PC-3 (cell line): ENCODE measurements around the gene FNBP1L. TPM values are rescaled to one million over a fixed set of nuclear protein-coding genes. Genes with fewer than 3 reads are reported as not detected.
"Not testable (repeated sequence)": the region's sequence is repeated elsewhere in the genome, so short reads cannot be mapped to it uniquely, and the experiment has no call there.

Experiments
- ATAC-seq: fragments of 200-7000 bp; cut with Tn5 transposase; 2 replicates; pipeline ENCODE4 v1.9.1; 2020; ENCODE audit warnings: mild to moderate bottlenecking, moderate library complexity
- BruUV-seq: library from RNA; stranded (reverse); fragments of 400-500 nt; replicated peaks from 2 replicates; lab custom pipeline; 2021; lab: Mats Ljungman, UMichigan
- CTCF ChIA-PET: fragments of 300-600 bp; sonication (Branson Sonifier 250); formaldehyde crosslinking; loops from one replicate; lab custom pipeline; 2022; ENCODE audit warnings: antibody characterized with exemption; lab: Charles Lee
- POLR2A ChIA-PET: fragments of 300-600 bp; sonication (Branson Sonifier 250); formaldehyde crosslinking; loops from one replicate; lab custom pipeline; 2022; ENCODE audit warnings: antibody characterized with exemption; ENCODE audit not compliant: unreplicated experiment; lab: Charles Lee
- DNase-seq: peaks from one replicate; pipeline ENCODE4 v3.0.0-alpha.2; 2015
- H2AFZ ChIP-seq: fragments of 300-600 bp; sonication (generic); 2 replicates; pipeline ENCODE4 v1.6.0; 2016; ENCODE audit warnings: antibody characterized with exemption, low read length
- H3F3A ChIP-seq: fragments of 300-600 bp; sonication (generic); one replicate; pipeline ENCODE4 v1.6.0; 2017; ENCODE audit warnings: antibody characterized with exemption, low read length, control low read depth, mild to moderate bottlenecking; ENCODE audit not compliant: unreplicated experiment
- H3K27ac ChIP-seq: fragments of 300-600 bp; sonication (generic); 2 replicates; pipeline ENCODE4 v1.5.1; 2016; ENCODE audit warnings: mild to moderate bottlenecking, low read length
- H3K27me3 ChIP-seq: fragments of 300-600 bp; sonication (generic); 2 replicates; pipeline ENCODE4 v1.6.1; 2016; ENCODE audit warnings: low read length, mixed read lengths
- H3K36me3 ChIP-seq: fragments of 300-600 bp; sonication (generic); 2 replicates; pipeline ENCODE4 v1.6.1; 2016; ENCODE audit warnings: low read depth, mixed run types, low read length, mixed read lengths
- H3K4me1 ChIP-seq: fragments of 300-600 bp; sonication (generic); 2 replicates; pipeline ENCODE4 v1.5.1; 2016; ENCODE audit warnings: low read length; ENCODE audit not compliant: insufficient read depth
- H3K4me2 ChIP-seq: fragments of 300-600 bp; sonication (generic); 2 replicates; pipeline ENCODE4 v1.6.0; 2016; ENCODE audit warnings: low read length
- H3K4me3 ChIP-seq: fragments of 300-600 bp; sonication (generic); 2 replicates; pipeline ENCODE4 v1.5.1; 2016; ENCODE audit warnings: mild to moderate bottlenecking, low read length, mixed read lengths
- H3K79me2 ChIP-seq: fragments of 300-600 bp; sonication (generic); 2 replicates; pipeline ENCODE4 v1.6.1; 2017; ENCODE audit warnings: low read length, mixed read lengths
- H3K9ac ChIP-seq: fragments of 300-600 bp; sonication (generic); 2 replicates; pipeline ENCODE4 v1.6.0; 2016; ENCODE audit warnings: mild to moderate bottlenecking, low read length
- H3K9me2 ChIP-seq: fragments of 300-600 bp; sonication (generic); replicated peaks from 2 replicates; pipeline ENCODE4 v1.6.1; 2016; ENCODE audit warnings: mixed run types, low read length, mixed read lengths
- H3K9me3 ChIP-seq: fragments of 300-600 bp; sonication (generic); 2 replicates; pipeline ENCODE4 v1.6.1; 2016; ENCODE audit warnings: low read length, mixed read lengths
- H4K20me1 ChIP-seq: fragments of 300-600 bp; sonication (generic); 2 replicates; pipeline ENCODE4 v1.6.1; 2016; ENCODE audit warnings: low read length, mixed read lengths
- EZH2 ChIP-seq: fragments of 300-600 bp; sonication (generic); IDR thresholded peaks from one replicate; pipeline ENCODE4 v1.6.1; 2017; ENCODE audit warnings: antibody characterized with exemption, mild to moderate bottlenecking, low read length; ENCODE audit not compliant: unreplicated experiment
- EZH2phosphoT487 ChIP-seq: fragments of 300-600 bp; sonication (generic); IDR thresholded peaks from 2 replicates; pipeline ENCODE4 v1.6.1; 2018; ENCODE audit warnings: mild to moderate bottlenecking, antibody characterized with exemption, low read length, borderline replicate concordance
- intact Hi-C: fragments of 100-400 bp; cut with micrococcal nuclease; formaldehyde crosslinking; loops from 2 replicates; pipeline ENCODE4 v1.9.0; 2023
- total RNA-seq: library from RNA; depleted of rRNA; stranded (reverse); fragments of >200 nt; gene quantifications from 2 replicates; pipeline ENCODE4 v1.2.3, GENCODE V29; 2014
- TF ChIP-seq, protein P1 (sequence below): fragments of 300-600 bp; sonication (generic); conservative IDR thresholded peaks from 2 replicates; pipeline ENCODE4 v1.5.1; 2017; ENCODE audit warnings: antibody characterized with exemption, low read depth, mild to moderate bottlenecking, low read length

FNBP1L gene
- total RNA-seq, 1 experiment from 2014 or later, result 28.3 TPM

DNA sequence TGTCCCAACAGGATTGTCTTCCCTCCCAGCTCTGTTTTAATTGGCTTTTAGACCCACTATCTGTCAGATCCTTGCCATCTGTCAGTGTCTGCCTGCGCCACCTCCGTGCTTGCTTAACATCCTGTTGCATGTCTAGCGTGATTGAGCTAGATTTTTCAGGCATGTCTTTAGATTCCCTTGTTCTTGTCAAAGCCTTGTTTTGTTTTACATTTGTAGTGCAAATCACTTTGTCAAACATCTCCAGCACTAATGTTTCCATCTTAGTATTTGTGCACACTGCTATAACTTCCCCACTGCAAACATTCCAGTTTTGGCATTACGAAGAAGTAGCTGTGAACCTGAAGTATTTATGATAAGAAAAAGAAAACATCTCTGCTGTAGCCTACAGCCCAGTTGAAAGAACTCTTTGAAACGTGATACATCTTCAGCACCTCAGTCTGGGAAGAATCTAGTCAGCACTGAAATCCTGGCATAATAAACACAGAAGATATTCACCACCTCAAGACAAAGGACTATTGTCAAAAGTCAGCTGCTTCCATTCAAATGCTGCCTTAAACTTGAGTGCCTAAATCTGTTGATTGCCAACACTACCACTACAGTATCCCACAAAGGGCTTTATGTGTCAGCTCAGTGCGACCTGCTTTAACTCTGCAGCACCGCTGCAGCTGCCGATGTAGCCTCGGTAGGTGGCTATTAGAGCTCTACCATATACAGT is 105.0 kb downstream of the FNBP1L start:
- CTCF ChIA-PET, result no interaction called here
- TF ChIP-seq, protein P1, sequence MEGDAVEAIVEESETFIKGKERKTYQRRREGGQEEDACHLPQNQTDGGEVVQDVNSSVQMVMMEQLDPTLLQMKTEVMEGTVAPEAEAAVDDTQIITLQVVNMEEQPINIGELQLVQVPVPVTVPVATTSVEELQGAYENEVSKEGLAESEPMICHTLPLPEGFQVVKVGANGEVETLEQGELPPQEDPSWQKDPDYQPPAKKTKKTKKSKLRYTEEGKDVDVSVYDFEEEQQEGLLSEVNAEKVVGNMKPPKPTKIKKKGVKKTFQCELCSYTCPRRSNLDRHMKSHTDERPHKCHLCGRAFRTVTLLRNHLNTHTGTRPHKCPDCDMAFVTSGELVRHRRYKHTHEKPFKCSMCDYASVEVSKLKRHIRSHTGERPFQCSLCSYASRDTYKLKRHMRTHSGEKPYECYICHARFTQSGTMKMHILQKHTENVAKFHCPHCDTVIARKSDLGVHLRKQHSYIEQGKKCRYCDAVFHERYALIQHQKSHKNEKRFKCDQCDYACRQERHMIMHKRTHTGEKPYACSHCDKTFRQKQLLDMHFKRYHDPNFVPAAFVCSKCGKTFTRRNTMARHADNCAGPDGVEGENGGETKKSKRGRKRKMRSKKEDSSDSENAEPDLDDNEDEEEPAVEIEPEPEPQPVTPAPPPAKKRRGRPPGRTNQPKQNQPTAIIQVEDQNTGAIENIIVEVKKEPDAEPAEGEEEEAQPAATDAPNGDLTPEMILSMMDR, result no peak
- TF ChIP-seq EZH2 (no peak), EZH2phosphoT487 (no peak)
- peak; percentile 50 for ATAC-seq

DNA sequence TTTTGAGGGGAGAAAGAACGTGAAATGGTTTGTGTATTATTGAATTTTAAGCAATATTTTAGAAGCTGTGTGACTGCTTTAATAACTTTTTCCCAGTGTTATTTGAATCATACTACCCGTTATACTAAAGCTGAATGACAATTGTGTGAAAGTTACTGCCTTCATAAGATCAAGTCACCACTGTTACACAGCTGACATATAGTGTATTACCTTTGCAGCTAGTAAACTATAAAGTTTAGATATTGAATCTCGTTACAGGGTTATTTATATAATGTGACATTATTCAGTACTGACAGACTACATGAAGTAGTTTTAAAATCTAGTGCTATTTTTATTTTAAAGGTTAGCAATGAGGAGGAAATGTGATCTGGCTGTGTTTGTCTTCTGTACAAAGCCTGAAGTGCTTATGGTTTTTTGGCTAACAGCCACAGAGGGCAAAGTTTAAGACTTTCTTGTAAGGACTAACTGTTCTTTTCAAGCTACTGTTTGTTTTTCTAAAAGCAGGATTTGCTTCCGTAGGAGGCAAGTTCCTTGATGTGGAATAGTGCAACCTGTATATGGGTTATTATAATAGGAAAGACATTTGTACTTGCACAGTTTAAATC is 106.1 kb downstream of the FNBP1L start:
- H2AFZ ChIP-seq, BruUV-seq, H3F3A ChIP-seq, H3K27ac ChIP-seq, H3K9ac ChIP-seq, H3K9me2 ChIP-seq, H3K79me2 ChIP-seq, H4K20me1 ChIP-seq, H3K4me3 ChIP-seq, POLR2A ChIA-PET, CTCF ChIA-PET, H3K9me3 ChIP-seq, H3K27me3 ChIP-seq: not testable (repeated sequence)
- DNase-seq (peak; percentile 70), ATAC-seq (peak; percentile 52)
- Histone ChIP-seq H3K4me1 (peaks cover 28% of the 10 kb centered on the region), H3K36me3 (peaks cover 20% of the 10 kb centered on the region), H3K4me2 (0 out of 2 replicates have a peak overlapping the region, but pooled peaks have one; percentile 12)
- intact Hi-C loops, result loop anchor here (10.0 kb wide), 1 partner anchor 49 kb away; no protein-coding TSS in a partner anchor

More for the DNA sequence above, 105.0 kb downstream of the FNBP1L start:
- no TSS peak for BruUV-seq
- Histone ChIP-seq H3K9me3 (no peaks in the 10 kb centered on the region), H3K79me2 (no peaks in the 10 kb centered on the region), H3K4me2 (no peak overlapping the region), H4K20me1 (no peaks in the 10 kb centered on the region), H3K27ac (no peak overlapping the region), H3K4me1 (peaks cover 28% of the 10 kb centered on the region), H2AFZ (no peak overlapping the region), H3K36me3 (peaks cover 24% of the 10 kb centered on the region), H3K9ac (no peak overlapping the region), H3K4me3 (no peak overlapping the region), H3K27me3 (no peaks in the 10 kb centered on the region), H3K9me2 (no peaks in the 10 kb centered on the region), H3F3A (no peaks in the 10 kb centered on the region)
- POLR2A ChIA-PET, result interaction anchor here (0.7 to 0.8 kb wide), 2 partner anchors 11 to 263 kb away, joined by 4 to 19 read pairs; no protein-coding TSS in a partner anchor
- no peak for DNase-seq
- intact Hi-C loops, result loop anchor here (10.0 kb wide), 1 partner anchor 48 kb away; no protein-coding TSS in a partner anchor

DNA sequence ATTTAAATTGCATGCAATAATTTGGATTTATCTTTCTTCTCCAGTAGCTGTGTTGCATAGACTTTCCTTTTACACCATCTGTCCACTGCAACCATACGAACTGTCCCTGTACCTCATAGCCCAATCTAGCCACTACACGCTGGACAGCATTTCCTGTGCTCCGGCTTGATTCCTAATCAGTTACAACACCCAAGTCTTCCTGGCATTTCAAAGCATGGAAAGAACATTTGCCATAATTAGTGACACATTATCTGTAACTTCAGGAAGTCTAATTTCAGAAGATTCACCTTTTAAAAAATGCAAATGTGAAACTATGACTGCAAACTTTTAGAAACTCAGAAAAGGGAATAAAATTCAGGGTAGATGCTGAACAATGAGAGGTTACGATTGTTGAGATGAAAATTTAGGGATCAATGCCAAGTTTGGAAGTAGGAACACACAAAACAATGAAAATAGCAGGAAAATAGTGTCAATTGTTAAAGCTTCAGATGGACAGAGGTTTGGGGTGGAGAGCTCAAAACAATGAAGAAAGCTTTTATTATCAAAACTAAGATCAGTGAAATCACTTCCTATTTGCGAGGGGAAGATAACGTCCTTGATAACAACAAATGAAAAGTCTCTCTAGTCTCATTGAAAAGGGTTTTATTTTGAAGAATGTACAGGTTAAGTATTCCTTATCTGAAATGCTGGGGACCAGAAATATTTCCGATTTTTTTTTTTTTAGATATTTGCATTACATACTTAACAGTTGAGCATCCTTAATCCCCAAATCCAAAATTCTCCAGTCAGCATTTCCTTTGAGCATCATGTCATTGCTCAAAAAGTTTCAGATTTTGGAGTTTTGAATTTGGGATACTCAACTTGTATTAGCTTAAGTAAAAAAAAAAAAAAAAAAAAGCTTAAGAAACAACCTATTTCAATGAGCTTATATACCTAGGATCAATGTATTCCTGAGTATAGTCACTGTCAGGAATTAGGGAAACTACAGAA is 107.3 kb downstream of the FNBP1L start:
- no TSS peak for BruUV-seq
- Histone ChIP-seq H4K20me1 (no peaks in the 10 kb centered on the region), H3K4me1 (peaks cover 28% of the 10 kb centered on the region), H3K27me3 (no peaks in the 10 kb centered on the region), H3K36me3 (peaks cover 25% of the 10 kb centered on the region), H3F3A (peaks cover 15% of the 10 kb centered on the region), H3K9ac (no peak overlapping the region), H3K27ac (no peak overlapping the region), H3K79me2 (no peaks in the 10 kb centered on the region), H3K4me2 (no peak overlapping the region), H3K4me3 (no peak overlapping the region), H3K9me3 (no peaks in the 10 kb centered on the region), H2AFZ (no peak overlapping the region), H3K9me2 (no peaks in the 10 kb centered on the region)
- ATAC-seq (no peak), DNase-seq (no peak)
- TF ChIP-seq EZH2phosphoT487 (no peak), EZH2 (no peak)
- TF ChIP-seq, protein P1, result no peak
- ChIA-PET CTCF (no interaction called here), POLR2A (interaction anchor here (0.5 kb wide), 1 partner anchor 49 kb away, joined by 4 read pairs; no protein-coding TSS in a partner anchor)
- intact Hi-C loops, result loop anchor here (5.0 to 10.0 kb wide), 2 partner anchors 50 to 253 kb away; no protein-coding TSS in a partner anchor
